ENCODE results near the gene RFC4. TPM values are rescaled to one million over a fixed set of nuclear protein-coding genes. Genes with fewer than 3 reads are reported as not detected.

The RFC4 gene
- total RNA-seq, 1 donor from 2014 or later, result 105 TPM

GRCh38 chr3:186842426-186843038 lies 36.2 kb upstream of the RFC4 start, which contains the start of gene ADIPOQ:
TSS of gene ADIPOQ (plus strand) at chr3:186842710. CDS start at chr3:186853059, 10,349 bp downstream.
- no peak within 1 kb of the TSS for H3K4me3 Mint-ChIP-seq
- H3K27ac Mint-ChIP-seq (ENCODE audit: unreplicated experiment), result no peak within 1 kb of the TSS

GRCh38 chr3:186841620-186842019 lies 35.3 kb upstream of the RFC4 start:
- Mint-ChIP-seq H3K4me3 (no peak overlapping the region), H3K9me3 (no peaks in the 10 kb centered on the region), H3K27ac (ENCODE audit: unreplicated experiment) (no peak overlapping the region), H3K36me3 (ENCODE audit: low read depth) (no peaks in the 10 kb centered on the region), H3K27me3 (ENCODE audit: low read depth) (peaks cover 14% of the 10 kb centered on the region), H3K4me1 (no peaks in the 10 kb centered on the region)
- DNase-seq (ENCODE audit: low read depth, low spot score), result no peak
- no peak for TF ChIP-seq CTCF (conservative IDR thresholded peaks at IDR 0.05)

More at GRCh38 chr3:186842426-186843038, 36.2 kb upstream of the RFC4 start, which contains the start of gene ADIPOQ:
- peaks cover 16% of the 10 kb centered on the region for H3K27me3 Mint-ChIP-seq (ENCODE audit: low read depth)
- H3K4me1 Mint-ChIP-seq, result no peaks in the 10 kb centered on the region
- no peak for TF ChIP-seq CTCF (conservative IDR thresholded peaks at IDR 0.05)
- no peaks in the 10 kb centered on the region for H3K9me3 Mint-ChIP-seq
- no peak for DNase-seq (ENCODE audit: low read depth, low spot score)
- no peaks in the 10 kb centered on the region for H3K36me3 Mint-ChIP-seq (ENCODE audit: low read depth)

- H3K4me3 Mint-ChIP-seq, result no peak overlapping the region
- no peak for DNase-seq (ENCODE audit: low read depth, low spot score)
- H3K27ac Mint-ChIP-seq (ENCODE audit: unreplicated experiment), result no peak overlapping the region
- peaks cover 10% of the 10 kb centered on the region for H3K27me3 Mint-ChIP-seq (ENCODE audit: low read depth)
- TF ChIP-seq CTCF (conservative IDR thresholded peaks at IDR 0.05), result no peak
- no peaks in the 10 kb centered on the region for H3K9me3 Mint-ChIP-seq
- no peaks in the 10 kb centered on the region for H3K4me1 Mint-ChIP-seq
- H3K36me3 Mint-ChIP-seq (ENCODE audit: low read depth), result no peaks in the 10 kb centered on the region
Observed at GRCh38 chr3:186839874-186840641, 33.8 kb upstream of the RFC4 start.

- no peak for TF ChIP-seq CTCF (conservative IDR thresholded peaks at IDR 0.05)
- Mint-ChIP-seq H3K9me3 (no peaks in the 10 kb centered on the region), H3K27me3 (ENCODE audit: low read depth) (peaks cover 71% of the 10 kb centered on the region), H3K4me1 (peaks cover 4% of the 10 kb centered on the region), H3K36me3 (ENCODE audit: low read depth) (no peaks in the 10 kb centered on the region), H3K4me3 (no peak overlapping the region), H3K27ac (ENCODE audit: unreplicated experiment) (no peak overlapping the region)
- DNase-seq (ENCODE audit: low read depth, low spot score), result no peak
Observed at GRCh38 chr3:186832276-186832675, 26.0 kb upstream of the RFC4 start.

- Mint-ChIP-seq H3K27ac (ENCODE audit: unreplicated experiment) (no peak overlapping the region), H3K27me3 (ENCODE audit: low read depth) (peaks cover 73% of the 10 kb centered on the region), H3K9me3 (no peaks in the 10 kb centered on the region), H3K36me3 (ENCODE audit: low read depth) (no peaks in the 10 kb centered on the region), H3K4me3 (no peak overlapping the region), H3K4me1 (peaks cover 4% of the 10 kb centered on the region)
- no peak for DNase-seq (ENCODE audit: low read depth, low spot score)
- no peak for TF ChIP-seq CTCF (conservative IDR thresholded peaks at IDR 0.05)
Observed at GRCh38 chr3:186831798-186832197, 25.5 kb upstream of the RFC4 start.
